Mesendoderm (in vitro differentiated cells): ENCODE results near the gene NAT10. TPM values are rescaled to one million over a fixed set of nuclear protein-coding genes. Genes with fewer than 3 reads are reported as not detected.

ENCODE experiments used
- DNase-seq: peaks from one replicate; pipeline ENCODE4 v3.0.0; 2013
- H2AK5ac ChIP-seq: 2 replicates; pipeline ENCODE4 v1.6.1; 2013; ENCODE audit warnings: low read length, inconsistent platforms
- H2BK120ac ChIP-seq: 2 replicates; pipeline ENCODE4 v1.6.1; 2013; ENCODE audit warnings: low read depth, mild to moderate bottlenecking, low read length, moderate library complexity, mixed read lengths
- H2BK15ac ChIP-seq: replicated peaks from 2 replicates; pipeline ENCODE4 v1.6.1; 2013; ENCODE audit warnings: low read depth, mild to moderate bottlenecking, moderate library complexity
- H2BK5ac ChIP-seq: 2 replicates; pipeline ENCODE4 v1.6.1; 2013; ENCODE audit warnings: low read length, inconsistent platforms
- H3K18ac ChIP-seq: 2 replicates; pipeline ENCODE4 v1.6.1; 2013; ENCODE audit warnings: mild to moderate bottlenecking, low read length, mixed read lengths
- H3K23ac ChIP-seq: one replicate; pipeline ENCODE4 v1.6.1; 2013; ENCODE audit warnings: low read length
- H3K27ac ChIP-seq: 2 replicates; pipeline ENCODE4 v1.5.1; 2013; ENCODE audit warnings: low read depth, mild to moderate bottlenecking, inconsistent platforms, low read length, moderate library complexity
- H3K27me3 ChIP-seq: 2 replicates; pipeline ENCODE4 v1.6.1; 2013; ENCODE audit warnings: low read length, control low read depth, mild to moderate bottlenecking, inconsistent platforms; ENCODE audit not compliant: insufficient read depth, poor library complexity
- H3K36me3 ChIP-seq: 2 replicates; pipeline ENCODE4 v1.6.1; 2013; ENCODE audit warnings: low read length, inconsistent platforms; ENCODE audit not compliant: control insufficient read depth, insufficient read depth
- H3K4ac ChIP-seq: one replicate; pipeline ENCODE4 v1.6.1; 2013; ENCODE audit warnings: low read depth, mild to moderate bottlenecking, low read length, moderate library complexity
- H3K4me1 ChIP-seq: 2 replicates; pipeline ENCODE4 v1.6.1; 2013; ENCODE audit warnings: low read depth, low read length, inconsistent platforms; ENCODE audit not compliant: control insufficient read depth
- H3K4me2 ChIP-seq: 2 replicates; pipeline ENCODE4 v1.6.1; 2013; ENCODE audit warnings: low read length
- H3K4me3 ChIP-seq: 2 replicates; pipeline ENCODE4 v1.5.1; 2013; ENCODE audit warnings: mild to moderate bottlenecking, low read length
- H3K56ac ChIP-seq: one replicate; pipeline ENCODE4 v1.6.1; 2013; ENCODE audit warnings: low read length
- H3K79me1 ChIP-seq: 2 replicates; pipeline ENCODE4 v1.6.1; 2013; ENCODE audit warnings: low read length, inconsistent platforms
- H3K79me2 ChIP-seq: 2 replicates; pipeline ENCODE4 v1.6.1; 2013; ENCODE audit warnings: mild to moderate bottlenecking, low read length; ENCODE audit not compliant: control insufficient read depth, insufficient read depth
- H3K9ac ChIP-seq: 2 replicates; pipeline ENCODE4 v1.6.1; 2013; ENCODE audit warnings: low read length, inconsistent platforms
- H4K5ac ChIP-seq: one replicate; pipeline ENCODE4 v1.6.1; 2013; ENCODE audit warnings: low read length
- H4K8ac ChIP-seq: one replicate; pipeline ENCODE4 v1.6.1; 2013; ENCODE audit warnings: low read depth, mild to moderate bottlenecking, control low read depth, low read length, moderate library complexity
- WGBS: extraction: QIAGEN DNeasy Blood & Tissue Kit; methylation state at CpG from one replicate; pipeline ENCODE4 v1.1.7; 2013; ENCODE audit warnings: low lambda C conversion rate, missing lambda C conversion rate; ENCODE audit not compliant: insufficient coverage; ENCODE audit errors: extremely low coverage; 5-methylcytosine and 5-hydroxymethylcytosine counted together
- polyA plus RNA-seq, 2 experiments: library from polyadenylated mRNA; stranded (reverse); fragments of 200-250 nt; gene quantifications; one replicate each; pipeline ENCODE4 v1.2.3, GENCODE V29; 2013

NAT10 gene
- polyA plus RNA-seq (2013, experiment 1 of 2) = 81.8 TPM
- 82.8 TPM for polyA plus RNA-seq (2013, experiment 2 of 2)

DNA sequence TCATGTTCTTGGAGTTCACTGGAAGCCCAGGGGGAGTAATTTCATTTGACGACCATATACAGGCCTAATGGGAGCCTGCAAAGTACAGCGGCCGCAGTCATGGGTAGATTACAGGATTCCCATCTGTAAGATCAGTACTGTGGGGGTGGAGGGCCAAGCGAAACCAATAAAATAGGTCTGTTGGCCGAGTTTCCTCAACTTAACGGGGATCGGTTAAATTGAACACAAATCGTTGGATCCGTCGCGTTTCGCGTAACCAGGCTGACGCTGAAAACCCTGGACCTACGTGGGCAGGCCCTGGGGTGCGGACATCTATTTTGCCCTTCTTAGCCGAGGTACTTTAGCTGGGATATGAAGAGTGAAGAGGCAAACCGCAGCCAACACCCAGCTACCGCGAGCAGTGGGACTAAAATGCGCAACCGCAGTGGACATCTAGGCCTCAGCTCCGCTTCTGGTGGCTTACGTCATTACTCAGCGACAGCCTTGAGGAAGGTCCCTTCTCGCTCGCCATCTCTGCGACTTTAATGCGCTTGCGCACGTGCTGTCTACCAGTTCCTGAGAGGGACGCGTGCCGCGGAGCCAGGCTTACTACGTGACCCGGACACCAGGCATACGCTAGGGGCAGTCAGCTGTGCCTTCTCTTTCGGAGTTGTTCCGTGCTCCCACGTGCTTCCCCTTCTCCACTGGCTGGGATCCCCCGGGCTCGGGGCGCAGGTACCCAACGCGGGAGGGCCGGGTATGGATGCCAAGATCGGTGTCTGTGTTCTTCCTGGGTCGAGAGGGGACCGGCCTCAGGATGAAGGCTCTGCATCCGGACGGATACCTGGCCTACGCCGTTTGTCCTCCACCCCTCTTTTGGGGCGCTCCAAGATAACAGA is at the start of gene NAT10:
TSS of gene NAT10 (plus strand) at position 551 of the 878 bp plus-strand sequence. CDS start 2,597 bp downstream, outside the sequence.
- H3K4me3 ChIP-seq = peak within 1 kb of the TSS; percentile 98
- H3K27me3 ChIP-seq = no peaks in the 10 kb centered on the region
- H3K18ac ChIP-seq = no peak within 1 kb of the TSS
- peaks cover 11% of the 10 kb centered on the region for H3K79me1 ChIP-seq
- H3K36me3 ChIP-seq = peaks cover 6% of the 10 kb centered on the region
- no peak within 1 kb of the TSS for H3K23ac ChIP-seq
- H4K8ac ChIP-seq = peak within 1 kb of the TSS; percentile 14
- WGBS = no CpG with 5 or more reads among the region's 55 CpGs
- peak within 1 kb of the TSS; percentile 77 for H2BK5ac ChIP-seq
- peak within 1 kb of the TSS; percentile 68 for H3K27ac ChIP-seq
- no peak within 1 kb of the TSS for H3K4ac ChIP-seq
- H3K4me1 ChIP-seq = peaks cover 1% of the 10 kb centered on the region
- H4K5ac ChIP-seq = peak within 1 kb of the TSS; percentile 92
- no peak within 1 kb of the TSS for H2BK120ac ChIP-seq
- H3K4me2 ChIP-seq = peak within 1 kb of the TSS; percentile 97
- DNase-seq = peak; percentile 99
- no peak within 1 kb of the TSS for H2BK15ac ChIP-seq
- no peak within 1 kb of the TSS for H2AK5ac ChIP-seq
- H3K9ac ChIP-seq = peak within 1 kb of the TSS; percentile 93
- H3K79me2 ChIP-seq = peaks cover 25% of the 10 kb centered on the region
- peak within 1 kb of the TSS; percentile 95 for H3K56ac ChIP-seq

DNA sequence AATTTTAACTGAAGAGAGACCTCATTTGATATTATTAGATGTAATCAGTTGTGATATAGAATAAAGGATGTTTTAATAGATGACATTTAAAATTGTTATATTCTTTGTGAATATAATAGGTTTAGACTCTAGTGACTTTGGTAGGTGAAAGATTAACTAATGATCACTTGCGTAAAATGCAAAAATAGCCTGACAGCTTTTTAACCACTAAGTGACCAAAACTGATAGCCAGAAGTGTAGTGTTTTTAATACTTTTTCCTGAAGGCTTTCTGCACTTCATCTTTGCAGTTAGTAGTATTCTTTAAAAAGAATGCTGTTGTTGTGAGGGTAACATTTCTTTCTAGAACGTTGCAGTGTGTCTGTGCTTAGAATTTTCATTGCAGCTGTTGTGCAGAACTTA is 48.8 kb upstream of the NAT10 start:
- Histone ChIP-seq H3K36me3 (no peaks in the 10 kb centered on the region), H3K18ac (no peak overlapping the region)

DNA sequence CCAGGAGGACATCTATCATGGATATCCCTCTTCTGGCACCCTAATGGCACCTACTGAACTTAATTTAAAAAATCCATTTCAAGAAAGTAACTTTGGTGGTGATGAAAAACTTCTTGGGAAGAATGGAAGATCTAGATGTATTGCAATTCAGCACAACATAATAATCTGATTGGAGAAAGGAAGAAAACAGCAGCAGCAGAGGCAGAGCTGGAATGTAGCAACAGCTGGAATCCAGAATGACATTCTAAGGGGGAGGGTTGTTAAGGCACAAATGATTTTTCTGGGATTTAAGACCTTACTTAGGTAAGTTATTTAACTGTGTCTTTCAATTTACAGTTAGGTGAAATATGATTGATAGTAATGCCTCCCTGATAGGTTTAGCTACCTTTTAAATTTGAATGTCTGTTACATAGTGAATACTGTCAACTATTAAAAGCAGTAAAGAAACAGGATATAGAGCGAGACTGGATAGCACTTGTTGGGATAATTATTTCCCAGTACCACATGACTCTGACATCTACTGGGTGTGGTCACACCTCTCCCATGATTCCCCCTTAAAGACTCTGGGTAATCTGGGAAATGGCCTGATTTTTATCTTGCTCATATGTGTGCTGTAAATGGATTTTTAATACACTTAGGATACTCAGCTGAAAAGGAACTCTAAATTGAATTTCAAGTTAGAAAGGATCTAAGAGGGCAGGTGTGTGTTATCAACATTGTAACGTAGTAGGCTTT is 42.2 kb upstream of the NAT10 start:
- H3K4me3 ChIP-seq = no peak overlapping the region
- H3K36me3 ChIP-seq = peaks cover 2% of the 10 kb centered on the region
- DNase-seq = no peak
- H3K4ac ChIP-seq = no peak overlapping the region
- H2BK120ac ChIP-seq = no peak overlapping the region
- H2AK5ac ChIP-seq = no peak overlapping the region
- peaks cover 90% of the 10 kb centered on the region for H3K79me2 ChIP-seq
- no peak overlapping the region for H2BK5ac ChIP-seq
- no peak overlapping the region for H3K18ac ChIP-seq
- no CpG with 5 or more reads among the region's 2 CpGs for WGBS
- H3K23ac ChIP-seq = no peak overlapping the region
- H3K56ac ChIP-seq = no peak overlapping the region
- H3K9ac ChIP-seq = no peak overlapping the region
- no peak overlapping the region for H4K5ac ChIP-seq
- H3K27ac ChIP-seq = no peak overlapping the region
- no peaks in the 10 kb centered on the region for H3K27me3 ChIP-seq
- H4K8ac ChIP-seq = no peak overlapping the region
- no peak overlapping the region for H3K4me2 ChIP-seq
- peaks cover 3% of the 10 kb centered on the region for H3K79me1 ChIP-seq
- no peak overlapping the region for H2BK15ac ChIP-seq
- no peaks in the 10 kb centered on the region for H3K4me1 ChIP-seq

More for the DNA sequence above, 48.8 kb upstream of the NAT10 start:
- H4K8ac ChIP-seq = no peak overlapping the region
- peaks cover 86% of the 10 kb centered on the region for H3K79me2 ChIP-seq
- H3K4ac ChIP-seq = no peak overlapping the region
- H3K56ac ChIP-seq = no peak overlapping the region
- no peak overlapping the region for H2BK5ac ChIP-seq
- H3K79me1 ChIP-seq = no peaks in the 10 kb centered on the region
- H3K27ac ChIP-seq = no peak overlapping the region
- H2BK120ac ChIP-seq = no peak overlapping the region
- no peak overlapping the region for H2AK5ac ChIP-seq
- no peaks in the 10 kb centered on the region for H3K4me1 ChIP-seq
- no peak overlapping the region for H3K23ac ChIP-seq
- H4K5ac ChIP-seq = no peak overlapping the region
- WGBS = no CpG with 5 or more reads among the region's 2 CpGs
- no peak overlapping the region for H2BK15ac ChIP-seq
- no peak for DNase-seq
- no peak overlapping the region for H3K4me2 ChIP-seq
- no peak overlapping the region for H3K4me3 ChIP-seq
- no peak overlapping the region for H3K9ac ChIP-seq
- H3K27me3 ChIP-seq = no peaks in the 10 kb centered on the region

DNA sequence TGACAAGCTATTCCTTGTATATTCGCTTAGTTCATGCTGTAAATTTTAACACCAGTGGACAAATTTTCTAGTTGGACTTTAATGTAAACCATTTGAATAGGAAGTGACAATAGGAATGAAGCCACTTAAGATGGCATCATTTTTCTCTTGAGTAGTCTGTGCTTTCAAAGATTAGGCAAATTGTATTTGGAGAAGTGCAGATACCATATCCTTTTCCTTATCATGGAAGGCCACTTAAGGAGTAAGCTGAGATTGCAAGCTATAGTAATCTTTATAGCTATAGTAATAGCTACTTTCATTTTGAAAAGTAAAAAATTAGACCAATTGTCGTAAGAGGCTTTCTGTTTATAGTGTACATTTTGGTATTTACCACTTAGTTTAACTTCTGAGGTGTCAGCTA is 41.1 kb upstream of the NAT10 start:
- WGBS = no CpG with 5 or more reads among the region's 2 CpGs
- Histone ChIP-seq H2AK5ac (no peak overlapping the region), H3K27me3 (no peaks in the 10 kb centered on the region), H3K79me2 (peaks cover 85% of the 10 kb centered on the region), H3K4ac (no peak overlapping the region), H4K8ac (no peak overlapping the region), H3K27ac (no peak overlapping the region), H3K4me2 (no peak overlapping the region), H4K5ac (no peak overlapping the region), H3K79me1 (peaks cover 3% of the 10 kb centered on the region), H3K18ac (no peak overlapping the region), H2BK15ac (no peak overlapping the region), H3K36me3 (peaks cover 2% of the 10 kb centered on the region), H3K4me1 (no peaks in the 10 kb centered on the region), H3K56ac (no peak overlapping the region), H2BK120ac (no peak overlapping the region), H3K4me3 (no peak overlapping the region), H3K23ac (no peak overlapping the region), H3K9ac (no peak overlapping the region), H2BK5ac (no peak overlapping the region)
- no peak for DNase-seq

DNA sequence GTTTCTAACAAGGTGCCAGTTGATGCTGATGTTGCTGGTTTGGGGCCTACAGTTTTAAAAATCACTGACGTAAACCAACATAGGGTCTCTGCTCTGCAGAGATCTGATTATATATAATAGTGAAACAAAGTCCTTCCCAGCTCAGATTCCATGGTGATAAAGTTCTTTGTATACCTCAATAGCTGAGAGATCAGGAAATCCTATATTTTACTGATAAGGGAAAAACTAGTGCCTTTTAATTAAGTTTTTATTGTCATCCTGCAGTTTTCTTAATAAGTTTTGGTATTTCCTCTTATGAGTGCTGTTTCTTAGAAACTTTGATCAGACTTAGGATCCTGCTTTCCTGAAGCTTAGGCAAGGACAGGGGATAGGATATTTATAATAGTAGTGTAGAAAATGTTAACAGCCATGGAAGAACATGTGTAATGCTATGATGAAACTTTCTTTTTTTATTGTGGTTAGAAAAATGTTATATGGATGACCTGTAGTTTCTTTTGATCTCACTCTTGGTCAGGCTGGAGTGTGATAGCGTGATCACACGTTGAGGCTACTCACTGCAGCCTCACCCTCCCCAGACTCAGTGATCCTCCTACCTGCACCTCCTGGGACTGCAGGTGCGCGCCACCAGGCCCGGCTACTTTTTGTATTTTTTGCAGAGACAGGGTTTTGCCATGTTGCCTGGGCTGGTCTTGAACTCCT is 39.8 kb upstream of the NAT10 start:
- Histone ChIP-seq H3K4me2 (no peak overlapping the region), H3K18ac (no peak overlapping the region), H3K27me3 (no peaks in the 10 kb centered on the region), H4K8ac (peak overlapping the region; percentile 76), H3K27ac (no peak overlapping the region), H3K9ac (no peak overlapping the region), H4K5ac (no peak overlapping the region), H2BK120ac (no peak overlapping the region), H2BK15ac (no peak overlapping the region), H3K4ac (no peak overlapping the region), H2AK5ac (no peak overlapping the region), H3K79me1 (peaks cover 3% of the 10 kb centered on the region), H3K4me1 (no peaks in the 10 kb centered on the region), H3K4me3 (no peak overlapping the region), H3K23ac (no peak overlapping the region), H3K36me3 (peaks cover 2% of the 10 kb centered on the region), H2BK5ac (no peak overlapping the region), H3K56ac (no peak overlapping the region), H3K79me2 (peaks cover 84% of the 10 kb centered on the region)
- DNase-seq = peak; percentile 45
- no CpG with 5 or more reads among the region's 6 CpGs for WGBS
